Bronchial epithelial cell (primary cell): ENCODE results near the gene COL2A1. TPM values are rescaled to one million over a fixed set of nuclear protein-coding genes. Genes with fewer than 3 reads are reported as not detected.
A peak's percentile ranks its signal among the peaks of the same experiment; 100 is the strongest.

Experiments
- DNase-seq: peaks from one replicate; pipeline ENCODE4 v3.0.0-alpha.2; 2010; ENCODE audit warnings: low read depth
- FAIRE-seq: peaks from 2 replicates; lab custom pipeline; 2011; peaks lifted over from hg19 to GRCh38; lab: Jason Lieb, UNC
- H3K27me3 ChIP-seq: 2 replicates; pipeline ENCODE4 v1.5.1; 2011; ENCODE audit warnings: low read length; ENCODE audit not compliant: control insufficient read depth, insufficient read depth
- H3K36me3 ChIP-seq: 2 replicates; pipeline ENCODE4 v1.5.1; 2011; ENCODE audit warnings: low read length; ENCODE audit not compliant: control insufficient read depth, insufficient read depth
- H3K4me3 ChIP-seq: 2 replicates; pipeline ENCODE4 v1.5.1; 2011; ENCODE audit warnings: mild to moderate bottlenecking, low read depth, low read length, control low read depth
- CTCF ChIP-seq: IDR thresholded peaks from 2 replicates; pipeline ENCODE4 v1.5.1; 2011; ENCODE audit warnings: mild to moderate bottlenecking, moderate library complexity, low read length, control low read depth, inconsistent platforms; ENCODE audit not compliant: insufficient read depth, severe bottlenecking
- total RNA-seq: library from RNA; depleted of rRNA; stranded (reverse); fragments of >200 nt; gene quantifications from 2 replicates; pipeline ENCODE4 v1.2.1, GENCODE V29; 2014

Gene COL2A1
- total RNA-seq, 1 donor from 2014 or later: under 0.01 TPM

GRCh38 chr12:47944685-47945340 is 59.5 kb downstream of the COL2A1 start:
- Histone ChIP-seq H3K4me3 (no peak overlapping the region), H3K36me3 (no peaks in the 10 kb centered on the region), H3K27me3 (peaks cover 2% of the 10 kb centered on the region)
- FAIRE-seq (no peak), DNase-seq (no peak)
- no peak for TF ChIP-seq CTCF

GRCh38 chr12:47943623-47944340 is 60.5 kb downstream of the COL2A1 start:
- FAIRE-seq: no peak
- Histone ChIP-seq H3K27me3 (peaks cover 2% of the 10 kb centered on the region), H3K4me3 (no peak overlapping the region), H3K36me3 (no peaks in the 10 kb centered on the region)
- no peak for TF ChIP-seq CTCF
- no peak for DNase-seq

GRCh38 chr12:47942614-47943225 is 61.6 kb downstream of the COL2A1 start:
- no peak for TF ChIP-seq CTCF
- Histone ChIP-seq H3K36me3 (no peaks in the 10 kb centered on the region), H3K4me3 (no peak overlapping the region), H3K27me3 (peaks cover 2% of the 10 kb centered on the region)
- no peak for FAIRE-seq
- DNase-seq: no peak

GRCh38 chr12:47941871-47942613 is 62.2 kb downstream of the COL2A1 start:
- peaks cover 2% of the 10 kb centered on the region for H3K27me3 ChIP-seq
- peak; percentile 38 for TF ChIP-seq CTCF
- no peak for DNase-seq
- no peak overlapping the region for H3K4me3 ChIP-seq
- no peaks in the 10 kb centered on the region for H3K36me3 ChIP-seq
- no peak for FAIRE-seq

- DNase-seq: no peak
- FAIRE-seq: no peak
- TF ChIP-seq CTCF: no peak
Measured at GRCh38 chr12:47941475-47941780, 62.8 kb downstream of the COL2A1 start.

More at GRCh38 chr12:47941475-47941780, 62.8 kb downstream of the COL2A1 start:
- no peaks in the 10 kb centered on the region for H3K36me3 ChIP-seq
- no peak overlapping the region for H3K4me3 ChIP-seq
- peaks cover 2% of the 10 kb centered on the region for H3K27me3 ChIP-seq
